Adipocyte (in vitro differentiated cells): ENCODE data around the gene PDGFC.
A peak's percentile ranks its signal among the peaks of the same experiment; 100 is the strongest.

Experiments
- DNase-seq: peaks from one replicate; pipeline ENCODE4 v3.0.0-alpha.2; 2015; ENCODE audit warnings: low read depth
- H3K27me3 ChIP-seq: replicated peaks from 2 replicates; pipeline ENCODE4 v1.7.0; 2013; ENCODE audit warnings: mild to moderate bottlenecking, low read length, moderate library complexity; ENCODE audit not compliant: control insufficient read depth, insufficient read depth
- H3K36me3 ChIP-seq: 2 replicates; pipeline ENCODE4 v1.7.0; 2013; ENCODE audit warnings: low read length, mild to moderate bottlenecking, moderate library complexity; ENCODE audit not compliant: control insufficient read depth, insufficient read depth, severe bottlenecking
- H3K4me1 ChIP-seq: 2 replicates; pipeline ENCODE4 v1.7.0; 2013; ENCODE audit warnings: mild to moderate bottlenecking, low read length, moderate library complexity; ENCODE audit not compliant: control insufficient read depth, insufficient read depth
- H3K4me3 ChIP-seq: 2 replicates; pipeline ENCODE4 v1.7.0; 2013; ENCODE audit warnings: mild to moderate bottlenecking, low read length, moderate library complexity
- H3K9ac ChIP-seq: 2 replicates; pipeline ENCODE4 v1.7.0; 2013; ENCODE audit warnings: mild to moderate bottlenecking, low read length, moderate library complexity
- H3K9me3 ChIP-seq: 2 replicates; pipeline ENCODE4 v1.7.0; 2013; ENCODE audit warnings: mild to moderate bottlenecking, low read length, moderate library complexity; ENCODE audit not compliant: control insufficient read depth

PDGFC gene

GRCh38 chr4:156896527-156896926, 75.1 kb downstream of the PDGFC start:
- H3K9me3 ChIP-seq, result no peaks in the 10 kb centered on the region
- H3K36me3 ChIP-seq, result no peaks in the 10 kb centered on the region
- H3K4me3 ChIP-seq, result no peak overlapping the region
- DNase-seq, result no peak
- no peak overlapping the region for H3K9ac ChIP-seq
- H3K27me3 ChIP-seq, result no peaks in the 10 kb centered on the region
- peaks cover 19% of the 10 kb centered on the region for H3K4me1 ChIP-seq

DNA sequence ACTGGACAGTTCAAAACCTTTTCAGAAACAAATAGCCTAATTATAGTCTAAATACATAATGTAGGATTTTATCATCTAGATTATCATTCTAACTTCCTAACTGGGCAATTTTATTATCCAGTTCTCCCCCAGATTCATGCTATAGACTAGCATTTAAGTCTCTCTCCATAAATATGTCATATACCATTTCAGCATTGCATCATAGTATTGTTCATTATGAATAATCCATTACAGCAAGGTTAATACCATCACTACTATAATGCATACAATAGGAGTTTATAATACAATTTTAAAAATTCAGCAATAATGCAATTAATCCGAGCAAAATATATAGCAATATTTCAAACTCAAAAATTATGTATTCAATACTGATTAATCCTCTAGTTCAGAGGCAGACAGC, 77.4 kb downstream of the PDGFC start:
- Histone ChIP-seq H3K4me3 (no peak overlapping the region), H3K9me3 (no peaks in the 10 kb centered on the region), H3K4me1 (peaks cover 30% of the 10 kb centered on the region), H3K27me3 (no peaks in the 10 kb centered on the region), H3K36me3 (no peaks in the 10 kb centered on the region), H3K9ac (no peak overlapping the region)
- DNase-seq, result no peak

DNA sequence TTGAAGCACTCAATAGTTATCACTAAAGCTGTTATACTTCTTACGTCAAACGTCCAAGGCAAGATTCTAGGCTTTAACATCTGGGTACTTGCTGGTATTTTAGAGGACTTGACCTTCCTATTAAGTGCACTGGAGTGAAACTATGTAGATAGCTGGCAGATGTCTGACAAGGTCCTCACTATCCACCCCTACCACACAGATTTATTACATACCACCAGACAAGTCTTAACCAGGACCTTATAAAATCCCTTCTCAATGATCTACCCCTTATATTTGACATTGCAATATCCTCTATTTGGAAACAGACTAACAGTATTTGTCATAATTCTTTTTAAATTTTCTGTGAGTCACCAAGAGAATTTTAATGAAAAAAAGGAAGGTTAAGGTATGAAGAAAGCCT, 78.8 kb downstream of the PDGFC start:
- Histone ChIP-seq H3K9me3 (no peaks in the 10 kb centered on the region), H3K9ac (no peak overlapping the region), H3K4me1 (peaks cover 29% of the 10 kb centered on the region), H3K36me3 (no peaks in the 10 kb centered on the region), H3K4me3 (no peak overlapping the region), H3K27me3 (no peaks in the 10 kb centered on the region)
- no peak for DNase-seq

DNA sequence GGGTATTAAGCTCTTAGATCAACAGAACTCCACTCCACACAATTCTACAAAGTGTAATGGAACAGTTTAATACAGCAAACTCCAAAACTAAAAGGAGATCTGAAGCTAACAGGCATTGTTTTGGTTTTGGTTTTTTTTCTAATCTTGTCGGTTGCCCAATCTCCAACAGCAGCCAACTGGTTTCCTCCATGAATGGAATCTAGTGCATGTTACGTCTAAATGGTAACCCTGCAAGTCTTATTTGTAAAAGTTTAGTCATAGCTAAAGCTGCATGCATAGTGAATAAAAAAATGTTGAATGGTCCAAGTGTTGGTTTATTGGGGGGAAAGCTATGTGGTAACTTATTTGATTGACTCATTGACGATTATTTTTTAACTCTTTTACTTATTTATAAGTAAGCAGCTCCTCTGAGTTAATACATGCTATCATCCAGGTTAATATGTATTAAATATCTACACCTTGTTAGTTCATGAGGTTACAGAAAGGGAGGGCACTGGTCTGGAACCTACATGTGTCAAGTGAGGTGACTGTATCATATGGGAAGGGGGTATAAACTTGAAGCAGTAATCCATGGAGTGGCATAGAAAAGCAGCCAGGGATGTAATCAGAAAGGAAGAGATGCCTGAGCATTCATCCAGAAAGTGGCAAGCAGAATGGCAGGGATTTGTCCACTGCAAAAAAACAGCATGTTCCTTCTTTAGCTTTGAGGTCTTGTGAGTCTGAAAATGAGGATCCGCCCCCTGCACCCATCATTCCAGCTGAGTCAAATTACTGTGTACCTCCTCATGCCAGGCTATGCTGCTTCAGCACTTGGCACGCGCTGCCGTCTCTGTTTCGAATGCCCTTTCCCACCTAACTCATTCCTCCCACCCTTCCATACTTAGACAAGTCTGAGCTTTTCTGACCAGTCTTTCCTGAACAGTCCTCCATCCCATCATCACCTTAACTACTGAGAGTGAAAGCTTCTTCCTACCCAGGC, 81.7 kb downstream of the PDGFC start:
- no peaks in the 10 kb centered on the region for H3K9me3 ChIP-seq
- peak; percentile 63 for DNase-seq
- no peak overlapping the region for H3K9ac ChIP-seq
- peak overlapping the region; percentile 5 for H3K4me3 ChIP-seq
- peaks cover 28% of the 10 kb centered on the region for H3K4me1 ChIP-seq
- H3K27me3 ChIP-seq, result no peaks in the 10 kb centered on the region
- no peaks in the 10 kb centered on the region for H3K36me3 ChIP-seq

DNA sequence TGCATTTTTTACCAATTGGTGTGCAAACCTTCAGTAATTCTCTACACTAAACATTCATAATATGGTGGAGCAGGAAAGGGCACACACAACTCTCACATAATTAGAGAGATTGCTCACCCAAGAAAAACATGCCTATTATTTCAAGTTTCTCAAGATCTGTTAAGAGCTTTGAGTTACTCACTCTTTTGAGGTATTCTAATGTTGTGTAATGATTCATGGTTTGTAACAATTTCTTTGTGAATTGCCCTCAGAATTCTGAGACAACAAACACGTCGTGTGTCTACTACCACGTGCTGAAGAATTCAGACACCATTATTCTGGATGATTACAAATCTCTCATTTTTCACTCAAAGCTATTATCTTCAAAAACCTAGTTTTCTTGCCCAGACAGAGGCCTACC, 82.8 kb downstream of the PDGFC start:
- H3K9me3 ChIP-seq, result no peaks in the 10 kb centered on the region
- H3K4me1 ChIP-seq, result peaks cover 28% of the 10 kb centered on the region
- no peak overlapping the region for H3K4me3 ChIP-seq
- H3K9ac ChIP-seq, result no peak overlapping the region
- peak; percentile 67 for DNase-seq
- no peaks in the 10 kb centered on the region for H3K36me3 ChIP-seq
- H3K27me3 ChIP-seq, result no peaks in the 10 kb centered on the region

DNA sequence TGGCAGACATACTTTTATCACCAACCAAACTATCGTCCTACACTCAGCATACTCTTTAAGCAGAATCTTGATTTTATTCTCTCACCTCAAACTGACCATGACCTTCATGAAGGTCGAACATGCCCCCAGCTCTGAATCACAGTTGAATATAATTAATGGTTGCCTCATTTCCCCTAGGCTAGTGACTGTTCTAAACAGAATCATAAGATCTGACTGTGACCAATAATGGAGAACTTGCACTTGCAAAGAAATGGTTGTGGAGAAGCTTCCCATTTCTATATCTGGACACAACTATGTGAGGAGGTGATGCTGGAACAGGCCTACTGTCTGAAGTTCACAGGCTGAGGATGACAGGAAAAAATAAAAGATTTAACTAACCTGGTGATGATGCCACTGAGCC, 85.1 kb downstream of the PDGFC start:
- no peak overlapping the region for H3K4me3 ChIP-seq
- H3K9me3 ChIP-seq, result no peaks in the 10 kb centered on the region
- no peak overlapping the region for H3K9ac ChIP-seq
- no peak for DNase-seq
- H3K4me1 ChIP-seq, result peaks cover 20% of the 10 kb centered on the region
- no peaks in the 10 kb centered on the region for H3K36me3 ChIP-seq
- H3K27me3 ChIP-seq, result no peaks in the 10 kb centered on the region

- DNase-seq, result no peak
- Histone ChIP-seq H3K36me3 (no peaks in the 10 kb centered on the region), H3K27me3 (no peaks in the 10 kb centered on the region), H3K9ac (no peak overlapping the region), H3K9me3 (no peaks in the 10 kb centered on the region), H3K4me3 (no peak overlapping the region), H3K4me1 (peaks cover 20% of the 10 kb centered on the region)
Measured at GRCh38 chr4:156885374-156885773, 86.2 kb downstream of the PDGFC start.

DNA sequence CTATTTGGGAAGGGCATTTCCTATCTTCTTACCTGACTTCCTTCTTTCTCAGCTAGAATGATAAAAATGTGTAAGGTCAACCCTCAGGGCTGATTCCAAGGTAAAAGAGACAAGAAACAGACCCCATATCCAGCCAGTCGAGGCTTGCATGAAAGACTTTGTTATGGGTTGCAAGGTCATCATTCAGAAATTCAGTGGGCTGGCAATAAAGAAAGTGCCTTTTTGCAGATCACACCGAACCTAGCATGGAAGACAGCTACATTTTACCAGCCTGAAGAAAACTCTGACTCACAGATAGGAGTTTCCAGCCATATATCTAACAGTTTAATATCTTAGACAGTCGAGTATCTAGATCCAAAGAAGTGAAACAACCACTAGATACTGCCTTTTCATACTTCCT, 87.4 kb downstream of the PDGFC start:
- H3K9ac ChIP-seq, result no peak overlapping the region
- H3K4me3 ChIP-seq, result peak overlapping the region; percentile 11
- H3K36me3 ChIP-seq, result no peaks in the 10 kb centered on the region
- H3K9me3 ChIP-seq, result no peaks in the 10 kb centered on the region
- H3K4me1 ChIP-seq, result peaks cover 9% of the 10 kb centered on the region
- DNase-seq, result no peak
- no peaks in the 10 kb centered on the region for H3K27me3 ChIP-seq

DNA sequence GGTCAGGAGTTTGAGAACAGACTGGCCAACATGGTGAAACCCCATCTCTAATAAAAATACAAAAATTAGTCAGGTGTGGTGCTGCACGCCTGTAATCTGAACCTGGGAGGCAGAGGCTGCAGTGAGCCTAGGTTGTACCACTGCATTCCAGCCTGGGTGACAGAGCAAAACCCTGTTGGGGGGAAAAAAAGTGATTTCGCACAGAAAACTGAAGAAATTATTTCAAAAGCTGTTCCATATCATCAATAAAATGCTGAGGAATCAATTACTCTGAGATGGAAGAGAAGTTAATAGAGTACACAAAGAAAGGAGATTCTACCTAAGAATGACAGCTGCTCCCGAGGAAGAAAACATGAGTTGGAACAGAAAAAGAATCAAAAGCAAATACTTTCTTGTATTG, 95.9 kb downstream of the PDGFC start:
- peak; percentile 16 for DNase-seq
- H3K36me3 ChIP-seq, result no peaks in the 10 kb centered on the region
- H3K4me3 ChIP-seq, result no peak overlapping the region
- H3K9me3 ChIP-seq, result no peaks in the 10 kb centered on the region
- no peaks in the 10 kb centered on the region for H3K27me3 ChIP-seq
- peaks cover 5% of the 10 kb centered on the region for H3K4me1 ChIP-seq
- H3K9ac ChIP-seq, result no peak overlapping the region

DNA sequence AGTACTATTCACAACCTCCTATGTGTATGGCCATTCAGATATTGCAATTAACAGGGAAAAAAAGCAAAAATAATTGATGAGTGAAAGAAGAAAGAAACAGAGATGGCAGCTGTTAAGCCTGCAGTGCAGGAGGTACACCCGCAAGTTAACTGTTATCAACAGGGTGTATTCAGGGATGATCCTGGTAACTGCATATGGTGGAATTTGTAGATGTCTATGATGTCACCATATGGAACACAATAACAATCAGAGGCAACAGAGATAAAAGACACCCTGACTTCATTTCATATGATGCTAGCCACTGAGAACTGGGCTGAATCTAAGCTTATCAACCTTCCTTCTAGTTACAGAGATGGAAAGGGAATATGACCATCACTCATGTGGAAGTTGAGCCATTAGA, 96.5 kb downstream of the PDGFC start:
- Histone ChIP-seq H3K4me3 (no peak overlapping the region), H3K9me3 (no peaks in the 10 kb centered on the region), H3K36me3 (no peaks in the 10 kb centered on the region), H3K27me3 (no peaks in the 10 kb centered on the region), H3K4me1 (peaks cover 11% of the 10 kb centered on the region), H3K9ac (no peak overlapping the region)
- no peak for DNase-seq

- DNase-seq, result no peak
- H3K27me3 ChIP-seq, result no peaks in the 10 kb centered on the region
- no peak overlapping the region for H3K4me3 ChIP-seq
- no peaks in the 10 kb centered on the region for H3K36me3 ChIP-seq
- H3K9ac ChIP-seq, result no peak overlapping the region
- no peaks in the 10 kb centered on the region for H3K9me3 ChIP-seq
- peaks cover 19% of the 10 kb centered on the region for H3K4me1 ChIP-seq
Measured at GRCh38 chr4:156873799-156874198, 97.8 kb downstream of the PDGFC start.

DNA sequence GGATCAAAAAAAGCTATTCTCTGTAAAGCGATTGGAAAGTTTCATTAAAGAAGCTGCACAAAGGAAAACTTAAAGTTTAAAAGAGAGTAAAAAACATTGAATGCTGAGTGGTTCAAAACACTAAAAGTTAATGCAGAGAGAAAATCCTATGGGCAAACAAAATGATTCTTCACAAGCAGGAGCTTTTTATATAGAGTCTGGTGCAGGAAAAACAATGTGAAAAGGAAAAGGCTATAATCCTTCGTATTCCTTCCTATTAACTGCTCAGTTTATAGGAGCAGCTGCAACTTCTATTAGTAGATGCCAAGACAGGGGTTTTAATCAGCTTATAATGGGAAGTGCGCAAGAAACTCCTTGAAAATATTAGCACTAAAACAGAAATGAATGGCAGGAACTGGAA, 100.7 kb downstream of the PDGFC start:
- H3K36me3 ChIP-seq, result no peaks in the 10 kb centered on the region

More for the DNA sequence above, 100.7 kb downstream of the PDGFC start:
- DNase-seq, result no peak
- Histone ChIP-seq H3K27me3 (no peaks in the 10 kb centered on the region), H3K9ac (no peak overlapping the region), H3K4me1 (peaks cover 19% of the 10 kb centered on the region), H3K9me3 (no peaks in the 10 kb centered on the region), H3K4me3 (no peak overlapping the region)
